Activated CD8-positive, alpha-beta memory T cell treated with anti-CD3 and anti-CD28 coated beads, Interleukin-2, amount 50 U/mL, for 4 hours (primary cell): ENCODE results near the gene ADAMTSL1.
"Not testable (repeated sequence)": the region's sequence is repeated elsewhere in the genome, so short reads cannot be mapped to it uniquely, and the experiment has no call there.

Experiments used
- DNase-seq: peaks from one replicate; pipeline ENCODE4 v3.0.0-alpha.2; 2020

ADAMTSL1 gene

DNA sequence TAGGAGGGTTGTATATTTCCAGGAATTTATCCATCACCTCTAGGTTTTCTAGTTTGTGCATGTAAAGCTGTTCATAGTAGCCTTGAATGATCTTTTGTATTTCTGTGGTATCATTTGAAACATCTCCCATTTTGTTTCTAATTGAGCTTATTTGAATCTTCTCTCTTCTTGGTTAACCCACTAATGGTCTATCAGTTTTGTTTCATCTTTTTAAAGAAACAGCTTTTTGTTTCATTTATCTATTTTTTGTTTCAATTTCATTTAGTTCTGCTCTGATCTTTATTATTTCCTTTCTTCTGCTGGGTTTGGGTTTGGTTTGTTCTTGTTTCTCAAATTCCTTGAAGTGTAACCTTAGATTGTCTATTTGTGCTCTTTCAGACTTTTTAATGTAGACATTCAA, 401.0 kb downstream of the ADAMTSL1 start:
- not testable (repeated sequence) for DNase-seq

DNA sequence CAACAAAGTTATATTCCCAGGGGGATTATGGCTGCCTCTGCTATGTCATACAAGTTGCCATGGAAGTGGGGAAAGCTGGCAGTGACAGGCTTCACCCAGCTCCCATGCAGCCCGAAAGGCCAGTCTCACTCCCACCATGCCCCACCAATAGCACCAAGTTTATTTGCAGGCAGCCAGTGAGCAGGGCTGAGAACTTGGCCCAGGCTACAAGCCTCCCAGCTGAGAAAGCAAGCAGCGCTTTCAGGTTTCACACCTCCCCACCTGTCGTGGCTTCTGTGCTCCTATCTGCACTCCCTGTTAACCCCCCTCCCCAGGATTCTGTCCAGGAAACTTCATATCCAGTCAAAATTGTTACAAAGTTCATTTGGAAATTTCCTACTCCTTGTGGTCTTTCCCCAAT, 404.0 kb downstream of the ADAMTSL1 start:
- no peak for DNase-seq

DNA sequence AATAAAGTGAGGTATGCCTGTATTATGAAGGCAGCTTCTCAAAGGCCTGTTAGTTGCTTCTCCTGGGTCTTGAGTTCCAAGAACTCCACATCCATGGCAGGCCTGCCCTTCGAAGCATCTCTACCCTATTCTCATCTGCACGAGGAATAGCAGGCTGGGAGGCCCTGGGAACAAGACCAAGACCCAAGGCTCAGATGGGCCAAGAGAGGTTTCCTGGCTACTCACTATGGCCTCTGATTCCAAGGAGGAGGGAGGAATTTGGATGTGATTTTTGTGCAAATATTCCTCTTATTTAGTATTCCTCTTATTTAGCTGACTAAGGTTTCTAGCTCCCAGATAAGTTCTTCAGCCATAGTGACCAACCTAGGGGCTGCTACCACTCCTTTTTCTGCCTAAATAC, 407.8 kb downstream of the ADAMTSL1 start:
- DNase-seq, result no peak

DNA sequence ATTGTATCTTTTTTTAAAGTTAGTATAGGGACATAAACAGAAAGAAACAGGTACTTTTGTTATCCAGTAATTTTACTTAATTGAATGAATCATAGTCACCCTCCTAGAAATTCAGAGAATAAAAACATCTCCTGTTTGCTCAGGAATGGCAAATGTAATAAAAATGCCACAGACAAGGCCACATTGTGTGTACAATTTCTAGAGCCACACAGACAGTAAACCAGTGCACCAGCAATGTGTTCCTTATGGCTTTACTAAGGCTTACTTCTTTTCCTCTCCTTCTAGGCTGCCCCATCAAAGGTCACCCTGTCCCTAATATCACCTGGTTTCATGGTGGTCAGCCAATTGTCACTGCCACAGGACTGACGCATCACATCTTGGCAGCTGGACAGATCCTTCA, 413.6 kb downstream of the ADAMTSL1 start:
- no peak for DNase-seq

DNA sequence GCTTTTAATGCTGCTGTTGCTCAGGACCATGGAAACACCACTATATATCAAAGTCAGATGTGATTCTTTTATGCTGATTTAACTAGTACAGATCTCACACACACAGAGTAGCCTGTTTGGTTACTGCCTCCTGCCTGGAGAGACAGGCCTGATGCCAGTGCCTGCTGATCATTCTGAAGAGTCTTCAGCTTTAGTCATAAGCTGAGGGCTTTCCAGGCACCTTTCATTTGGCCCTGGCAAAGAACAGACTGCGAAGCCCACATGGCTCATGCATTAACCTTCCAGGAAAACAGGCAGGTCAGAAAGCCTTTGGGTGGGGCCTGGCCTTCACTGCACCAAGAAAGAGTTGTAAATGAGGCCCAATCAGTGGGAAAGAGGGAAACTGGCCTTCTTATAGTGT, 414.3 kb downstream of the ADAMTSL1 start:
- DNase-seq, result no peak

DNA sequence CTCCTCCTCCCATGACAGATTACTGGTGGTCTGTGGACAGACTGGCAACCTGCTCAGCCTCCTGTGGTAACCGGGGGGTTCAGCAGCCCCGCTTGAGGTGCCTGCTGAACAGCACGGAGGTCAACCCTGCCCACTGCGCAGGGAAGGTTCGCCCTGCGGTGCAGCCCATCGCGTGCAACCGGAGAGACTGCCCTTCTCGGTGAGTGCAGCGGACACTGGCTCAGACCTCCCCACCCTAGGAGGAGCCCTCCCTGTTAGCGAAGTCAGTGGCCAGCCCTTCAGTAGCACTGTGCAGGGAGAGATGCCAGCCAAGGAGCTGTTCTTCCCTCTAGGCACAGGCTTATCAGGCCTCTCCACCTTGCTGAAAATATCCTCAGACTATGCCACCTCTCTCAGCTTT, 415.6 kb downstream of the ADAMTSL1 start:
- no peak for DNase-seq

DNA sequence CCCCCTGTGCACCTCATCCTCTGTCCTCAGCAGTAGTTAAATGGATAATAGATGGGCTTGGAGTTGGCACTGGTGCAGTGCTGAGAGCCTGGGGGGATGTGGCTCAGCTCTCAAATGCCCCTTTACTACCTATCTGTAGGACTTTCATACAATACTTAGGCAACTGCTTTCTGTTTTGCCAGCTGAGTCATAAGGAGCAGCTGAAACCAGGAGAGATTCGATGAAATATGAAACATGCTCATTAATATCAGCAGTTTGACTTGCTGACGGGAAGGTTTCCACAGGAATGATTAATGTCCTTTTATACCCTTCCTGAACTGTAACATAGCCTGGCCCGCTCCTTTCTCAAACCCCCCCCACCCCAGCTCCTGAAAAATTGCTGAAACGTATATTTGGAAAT, 416.4 kb downstream of the ADAMTSL1 start:
- DNase-seq, result no peak

DNA sequence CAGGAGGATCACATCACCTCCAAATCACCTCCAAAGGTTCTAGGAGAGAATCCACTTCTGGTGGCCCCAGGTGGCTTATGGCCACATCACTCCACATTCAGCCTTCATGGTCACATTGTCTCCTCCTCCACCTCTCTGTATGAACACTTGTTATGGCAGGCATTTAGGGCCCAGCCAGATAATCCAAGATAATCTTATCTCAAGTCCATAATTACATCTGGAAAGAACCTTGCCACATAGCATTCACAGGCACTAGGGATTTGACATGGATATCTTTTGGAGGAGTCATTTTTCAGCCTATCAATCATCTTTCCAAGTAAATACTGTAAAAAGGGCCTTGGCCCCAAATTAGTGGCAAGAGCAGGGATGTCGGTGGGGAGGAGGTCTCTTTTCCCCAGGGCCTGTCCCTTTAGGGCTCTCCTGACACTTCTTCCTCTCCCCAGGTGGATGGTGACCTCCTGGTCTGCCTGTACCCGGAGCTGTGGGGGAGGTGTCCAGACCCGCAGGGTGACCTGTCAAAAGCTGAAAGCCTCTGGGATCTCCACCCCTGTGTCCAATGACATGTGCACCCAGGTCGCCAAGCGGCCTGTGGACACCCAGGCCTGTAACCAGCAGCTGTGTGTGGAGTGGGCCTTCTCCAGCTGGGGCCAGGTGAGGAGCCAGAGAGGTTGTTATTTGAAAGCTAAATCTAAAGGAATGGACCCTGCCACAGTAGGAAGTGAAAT, 418.2 kb downstream of the ADAMTSL1 start:
- no peak for DNase-seq

DNA sequence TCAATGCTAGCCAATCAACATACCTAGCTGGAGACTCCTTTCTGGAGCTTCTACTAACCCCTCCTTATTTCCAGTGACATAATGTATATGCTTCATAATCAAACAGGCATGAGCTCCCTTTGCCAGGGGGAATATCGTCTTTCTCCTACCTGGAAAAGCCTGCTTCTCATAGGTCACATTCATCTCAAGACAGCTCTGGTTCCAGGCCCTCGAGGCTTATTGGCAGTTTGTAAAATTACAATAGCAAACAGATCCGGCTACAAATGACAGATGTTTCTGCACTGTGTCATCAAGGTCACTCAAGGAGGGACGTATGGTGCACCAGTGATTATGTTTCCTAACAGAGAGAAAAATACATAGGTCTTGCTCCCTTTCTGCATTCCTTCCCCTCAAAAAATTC, 419.1 kb downstream of the ADAMTSL1 start:
- DNase-seq, result no peak

DNA sequence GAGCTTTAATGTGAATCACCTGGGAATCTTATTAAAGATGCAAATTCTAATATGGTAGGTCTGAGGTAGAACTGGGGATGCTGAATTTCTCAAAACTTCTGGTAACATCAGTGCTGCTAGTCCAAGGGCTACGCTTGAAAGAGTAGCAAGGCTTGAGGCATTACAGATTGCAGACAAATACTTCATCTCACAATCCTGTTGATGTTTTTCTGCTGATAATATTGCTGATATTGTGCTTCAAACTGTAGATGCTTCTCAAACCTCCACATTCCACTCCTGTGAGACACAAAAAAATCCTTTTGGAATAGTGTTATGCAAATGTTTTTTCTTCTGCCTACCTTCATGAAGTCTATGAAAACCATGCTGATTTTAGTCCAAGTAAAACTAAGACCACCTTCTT, 419.5 kb downstream of the ADAMTSL1 start:
- no peak for DNase-seq

DNA sequence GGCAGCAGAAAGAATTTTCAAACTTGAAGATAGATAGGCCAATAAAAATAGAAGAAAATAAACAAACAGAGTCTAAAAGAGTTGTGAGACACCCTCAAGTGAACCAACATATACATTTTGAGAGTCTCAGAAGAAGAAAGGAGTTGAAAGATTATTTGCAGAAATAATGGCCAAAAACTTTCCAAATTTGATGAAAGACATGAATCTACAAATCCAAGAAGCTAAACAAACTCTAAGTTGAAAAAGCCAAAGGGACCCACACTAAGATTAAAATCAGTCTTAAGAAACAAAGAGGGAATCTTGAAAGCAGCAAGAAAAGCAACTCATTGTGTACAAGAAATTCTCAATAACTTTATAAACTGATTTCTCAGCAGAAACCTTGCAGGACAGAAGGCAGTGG, 422.1 kb downstream of the ADAMTSL1 start:
- DNase-seq, result no peak

DNA sequence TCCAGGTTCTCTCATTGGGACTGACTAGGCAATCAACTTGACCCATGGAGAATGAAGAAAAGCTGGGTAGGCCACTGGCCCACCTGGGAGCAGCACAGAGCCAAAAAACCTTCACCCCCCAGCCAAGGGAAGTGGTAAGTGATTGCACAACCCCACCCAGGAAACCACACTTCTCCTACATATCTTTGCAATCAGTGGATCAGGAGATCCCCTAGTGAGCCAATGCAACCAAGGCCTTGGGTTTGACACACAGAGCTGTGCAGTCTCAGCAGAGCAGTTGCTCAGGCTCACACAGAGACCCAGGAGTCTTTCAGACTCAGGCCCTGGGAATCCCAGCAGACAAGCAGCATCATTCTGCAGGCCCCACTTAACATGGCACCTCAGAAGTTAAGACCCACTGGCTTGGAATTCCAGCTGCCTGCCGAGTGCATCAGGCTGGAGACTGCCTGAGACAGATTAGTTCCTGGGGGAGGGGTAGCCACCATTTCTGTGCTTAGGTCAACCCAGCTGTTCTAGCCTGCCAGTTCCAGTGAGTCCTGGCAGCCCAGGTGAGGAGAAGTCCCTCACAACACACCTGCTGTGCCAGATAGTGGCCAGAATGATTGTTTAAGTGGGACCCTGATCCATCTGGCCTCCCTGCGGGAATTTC, 422.7 kb downstream of the ADAMTSL1 start:
- DNase-seq, result no peak

DNA sequence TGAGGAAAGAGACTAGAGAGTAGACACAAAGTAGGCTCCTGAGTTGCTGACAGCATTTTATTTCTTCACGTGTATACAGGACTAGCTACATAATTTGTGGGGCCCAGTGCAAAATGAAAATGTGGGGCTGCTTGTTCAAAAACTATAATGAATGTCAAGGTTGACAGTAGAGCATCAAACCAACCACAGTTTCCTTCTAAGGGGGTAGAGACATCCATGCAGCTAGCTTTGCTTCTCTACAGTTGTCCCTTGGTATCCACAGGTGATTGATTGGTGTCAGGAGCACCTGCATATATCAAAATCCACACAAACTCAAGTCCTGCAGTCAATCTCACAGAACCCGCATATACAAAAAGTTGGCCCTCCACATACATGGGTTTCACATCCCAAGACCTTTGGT, 429.5 kb downstream of the ADAMTSL1 start:
- no peak for DNase-seq

DNA sequence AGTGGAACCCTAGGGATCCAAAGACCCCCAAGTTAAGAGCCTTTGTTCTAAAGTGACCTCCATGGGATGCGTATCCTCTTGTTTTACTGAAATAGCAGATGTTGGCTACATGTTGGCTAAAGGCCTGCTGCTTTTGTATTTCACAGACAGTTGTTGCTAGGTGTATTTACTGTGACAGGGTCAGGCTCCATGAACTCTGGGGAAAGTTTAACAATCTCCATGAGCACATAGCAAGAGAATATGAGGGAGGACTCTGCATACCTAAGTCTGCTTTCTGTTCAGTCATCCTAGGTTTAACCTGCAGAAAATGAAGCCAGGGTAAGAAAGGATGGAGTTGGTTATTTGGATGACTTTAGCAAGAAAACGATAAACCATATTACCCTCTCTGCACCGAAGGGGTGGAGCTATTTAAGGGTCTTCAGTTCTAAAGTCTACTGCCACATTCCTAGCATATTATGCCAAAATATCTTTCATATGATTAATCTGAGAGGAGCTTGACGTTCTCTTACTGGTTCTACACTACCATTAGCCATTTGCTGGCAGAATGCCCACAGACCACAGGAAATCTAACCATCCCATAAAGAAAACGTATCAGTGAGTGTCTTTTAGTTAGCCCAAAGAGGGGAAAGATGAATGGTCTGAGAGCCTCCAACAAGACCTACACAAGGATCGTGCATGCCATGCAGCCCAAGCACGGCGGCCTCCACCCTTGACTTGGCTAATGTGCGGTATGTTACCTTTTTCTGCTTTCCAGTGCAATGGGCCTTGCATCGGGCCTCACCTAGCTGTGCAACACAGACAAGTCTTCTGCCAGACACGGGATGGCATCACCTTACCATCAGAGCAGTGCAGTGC, 431.3 kb downstream of the ADAMTSL1 start:
- DNase-seq, result no peak

DNA sequence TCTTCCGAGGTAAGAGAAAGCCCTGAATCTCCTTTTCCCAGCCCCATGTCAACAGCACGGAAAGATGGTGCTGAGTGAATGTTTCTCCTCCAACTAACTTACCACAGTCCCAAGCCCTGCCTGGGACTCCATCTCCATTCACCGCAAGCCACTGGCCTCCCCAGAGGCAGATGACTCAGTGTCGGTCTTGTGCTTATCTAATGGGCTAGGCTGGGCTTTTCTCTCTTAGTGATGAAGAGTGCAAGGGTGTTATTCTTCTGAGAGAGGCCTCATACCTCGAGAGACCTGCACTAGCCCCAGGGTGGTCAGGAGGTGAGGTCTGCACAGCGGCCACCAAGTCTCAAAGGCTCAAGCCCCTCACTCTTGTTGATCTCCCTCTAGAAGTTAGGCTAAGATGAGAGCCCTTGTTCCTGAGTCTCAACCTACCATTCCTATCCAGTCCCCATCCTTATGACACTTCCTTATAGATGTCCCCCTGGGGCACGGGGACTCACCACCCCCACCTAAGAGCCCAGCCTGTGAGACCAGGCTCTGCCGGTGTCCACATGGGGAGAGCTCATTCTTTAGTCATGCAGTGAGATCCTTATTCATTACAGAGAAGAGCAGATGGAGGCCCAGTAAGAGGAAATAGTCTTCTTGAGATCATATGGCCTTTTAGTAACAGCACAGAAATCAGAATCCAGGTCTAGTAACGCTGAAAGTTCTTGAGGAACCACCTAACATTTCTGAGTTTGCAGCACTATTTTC, 432.1 kb downstream of the ADAMTSL1 start:
- no peak for DNase-seq

DNA sequence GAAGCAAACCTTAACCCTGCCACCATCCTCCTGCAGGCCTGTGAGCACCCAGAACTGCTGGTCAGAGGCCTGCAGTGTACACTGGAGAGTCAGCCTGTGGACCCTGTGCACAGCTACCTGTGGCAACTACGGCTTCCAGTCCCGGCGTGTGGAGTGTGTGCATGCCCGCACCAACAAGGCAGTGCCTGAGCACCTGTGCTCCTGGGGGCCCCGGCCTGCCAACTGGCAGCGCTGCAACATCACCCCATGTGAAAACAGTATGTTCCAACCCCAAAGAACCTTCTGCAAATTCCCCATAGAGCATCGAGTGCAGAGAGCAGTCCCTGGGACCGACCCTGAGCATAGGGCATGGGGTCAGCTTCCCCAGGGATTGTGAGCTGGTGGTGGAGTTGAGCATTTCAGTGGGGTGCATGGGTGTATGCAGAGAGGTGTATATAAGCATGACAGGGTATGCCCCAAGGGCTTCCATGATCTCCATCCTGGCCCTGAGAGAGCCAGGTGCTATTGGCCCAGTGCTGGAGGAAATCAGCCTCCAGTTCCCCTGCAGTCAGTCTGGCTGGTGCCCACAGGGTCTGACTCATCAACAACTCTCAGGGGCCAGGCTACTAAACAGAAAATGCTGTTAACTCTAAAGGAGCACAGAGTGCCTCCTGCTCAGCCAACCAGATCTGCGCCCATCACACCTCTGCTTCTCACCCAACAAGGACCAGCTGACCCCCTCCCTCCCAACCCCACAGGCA, 432.9 kb downstream of the ADAMTSL1 start:
- no peak for DNase-seq

DNA sequence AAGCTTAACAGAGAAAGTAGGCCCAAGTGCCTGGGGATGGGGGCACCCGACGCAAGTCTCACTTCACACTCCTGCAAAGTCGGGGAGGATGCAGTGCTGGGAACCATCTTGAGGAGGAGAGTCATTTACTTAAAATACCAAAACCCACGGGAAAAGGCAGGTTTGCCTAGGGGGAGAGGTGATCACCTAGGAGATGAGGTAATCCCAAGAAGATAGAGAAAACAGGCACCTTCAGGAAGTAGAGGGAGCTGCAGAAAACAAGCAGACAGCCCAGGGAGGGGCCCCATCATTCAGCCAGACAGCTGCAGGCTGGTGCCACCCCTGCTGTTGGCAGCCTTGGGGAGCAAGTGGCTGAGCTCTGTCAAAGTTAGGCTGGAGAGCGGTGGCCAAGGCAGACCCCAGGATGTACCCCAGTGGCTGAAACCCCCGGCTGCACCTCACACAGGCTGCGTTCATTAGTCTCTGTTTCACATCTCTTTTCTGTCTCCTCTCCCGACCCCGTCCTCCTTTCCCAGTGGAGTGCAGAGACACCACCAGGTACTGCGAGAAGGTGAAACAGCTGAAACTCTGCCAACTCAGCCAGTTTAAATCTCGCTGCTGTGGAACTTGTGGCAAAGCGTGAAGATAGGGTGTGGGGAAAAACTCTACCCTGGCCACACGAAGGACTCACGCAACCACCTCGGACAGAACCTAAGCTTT, 434.1 kb downstream of the ADAMTSL1 start:
- no peak for DNase-seq

DNA sequence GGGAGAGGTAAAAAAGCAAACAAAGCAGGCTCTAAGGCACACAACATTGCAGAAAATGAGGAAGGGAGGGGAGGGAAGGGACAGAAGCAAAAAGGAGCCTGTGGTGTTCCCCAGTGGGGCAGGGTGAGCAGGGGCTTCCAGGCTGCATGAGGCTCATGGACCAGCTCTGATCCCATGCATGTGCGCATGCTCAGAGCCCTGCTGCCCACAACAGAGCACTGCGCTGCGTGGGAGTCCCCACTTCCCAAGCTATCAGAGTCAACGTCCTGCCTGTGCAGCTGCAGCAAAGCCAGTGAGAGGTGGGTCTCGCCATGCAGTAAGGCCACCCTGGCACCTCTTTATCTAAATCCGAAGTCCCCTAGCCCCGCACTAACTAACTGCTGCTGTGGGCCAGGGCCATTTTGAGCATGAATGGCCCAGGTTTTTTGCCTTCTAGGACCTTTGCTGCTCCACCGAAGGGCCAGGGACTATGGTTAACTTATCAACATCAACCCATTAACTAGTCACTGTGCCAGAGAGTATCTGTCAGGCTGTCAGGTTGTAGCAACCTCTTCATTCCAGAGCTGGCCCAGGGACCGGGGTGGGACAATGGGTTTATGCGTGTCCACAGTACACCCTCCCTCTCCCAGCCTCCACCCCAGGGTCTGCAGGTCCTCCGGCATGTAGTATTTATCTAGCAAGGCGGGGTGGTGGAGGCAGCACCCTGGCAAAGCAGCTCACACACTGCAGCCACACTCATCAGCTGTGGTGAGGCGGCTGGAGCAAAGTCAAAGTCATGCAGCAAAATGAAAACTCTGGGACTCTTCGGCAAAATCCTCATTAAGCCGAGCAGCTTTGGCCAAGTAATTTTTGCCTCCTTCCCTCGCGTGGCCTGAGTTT, 435.4 kb downstream of the ADAMTSL1 start:
- DNase-seq, result no peak

DNA sequence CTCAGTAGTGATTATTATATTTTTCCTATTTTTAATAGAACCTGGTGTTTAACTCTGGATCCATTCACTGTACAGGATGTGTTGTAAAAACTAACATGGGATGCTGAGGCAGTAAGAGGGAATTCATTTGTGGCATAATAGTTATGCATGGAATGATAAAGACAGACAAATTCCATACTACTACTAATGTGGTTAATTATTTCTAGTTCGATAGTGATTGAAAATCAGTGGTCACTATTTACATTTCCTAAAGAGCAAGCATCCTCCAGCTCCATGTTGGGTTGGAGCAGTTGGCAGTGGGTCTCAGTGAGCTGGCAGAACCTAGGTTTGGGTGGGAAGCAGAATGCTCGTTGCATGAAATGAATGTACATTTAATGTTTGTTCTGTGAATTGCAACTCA, 436.5 kb downstream of the ADAMTSL1 start:
- no peak for DNase-seq

DNA sequence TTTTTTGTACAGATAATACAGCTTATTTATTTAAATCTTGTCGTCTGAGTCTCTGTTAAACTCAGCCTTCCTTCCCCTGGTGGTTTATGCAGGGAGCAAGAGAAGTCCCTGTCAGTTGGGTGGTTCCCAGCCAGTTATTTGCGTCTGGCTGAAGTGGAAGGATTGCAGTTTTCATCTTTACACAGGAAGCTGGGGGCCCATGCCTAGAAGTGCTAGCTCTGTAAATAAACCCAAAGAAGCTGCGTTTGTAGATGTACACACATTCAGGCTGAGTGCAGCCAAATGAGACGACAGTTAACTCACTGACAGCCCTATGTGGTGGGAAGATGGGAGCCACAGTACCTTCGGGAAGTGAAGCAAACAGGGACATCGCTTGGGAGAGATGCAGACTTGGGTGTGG, 437.0 kb downstream of the ADAMTSL1 start:
- DNase-seq, result no peak
